GM18951 (cell line): ENCODE measurements around the gene EYA2.

Source experiments
- POLR2A ChIP-seq: IDR thresholded peaks from 4 replicates; pipeline ENCODE4 v1.6.1; 2011; ENCODE audit warnings: mild to moderate bottlenecking; ENCODE audit not compliant: insufficient read length, insufficient read depth; ENCODE audit errors: extremely low read depth
- in situ Hi-C: fragments of 300-500 bp; cut with MboI; formaldehyde crosslinking; loops from one replicate; pipeline ENCODE4 v1.12.0; 2022; ENCODE audit warnings: low sequenced_read_pairs, mixed read lengths, inconsistent platforms; ENCODE audit not compliant: unreplicated experiment

The EYA2 gene

DNA sequence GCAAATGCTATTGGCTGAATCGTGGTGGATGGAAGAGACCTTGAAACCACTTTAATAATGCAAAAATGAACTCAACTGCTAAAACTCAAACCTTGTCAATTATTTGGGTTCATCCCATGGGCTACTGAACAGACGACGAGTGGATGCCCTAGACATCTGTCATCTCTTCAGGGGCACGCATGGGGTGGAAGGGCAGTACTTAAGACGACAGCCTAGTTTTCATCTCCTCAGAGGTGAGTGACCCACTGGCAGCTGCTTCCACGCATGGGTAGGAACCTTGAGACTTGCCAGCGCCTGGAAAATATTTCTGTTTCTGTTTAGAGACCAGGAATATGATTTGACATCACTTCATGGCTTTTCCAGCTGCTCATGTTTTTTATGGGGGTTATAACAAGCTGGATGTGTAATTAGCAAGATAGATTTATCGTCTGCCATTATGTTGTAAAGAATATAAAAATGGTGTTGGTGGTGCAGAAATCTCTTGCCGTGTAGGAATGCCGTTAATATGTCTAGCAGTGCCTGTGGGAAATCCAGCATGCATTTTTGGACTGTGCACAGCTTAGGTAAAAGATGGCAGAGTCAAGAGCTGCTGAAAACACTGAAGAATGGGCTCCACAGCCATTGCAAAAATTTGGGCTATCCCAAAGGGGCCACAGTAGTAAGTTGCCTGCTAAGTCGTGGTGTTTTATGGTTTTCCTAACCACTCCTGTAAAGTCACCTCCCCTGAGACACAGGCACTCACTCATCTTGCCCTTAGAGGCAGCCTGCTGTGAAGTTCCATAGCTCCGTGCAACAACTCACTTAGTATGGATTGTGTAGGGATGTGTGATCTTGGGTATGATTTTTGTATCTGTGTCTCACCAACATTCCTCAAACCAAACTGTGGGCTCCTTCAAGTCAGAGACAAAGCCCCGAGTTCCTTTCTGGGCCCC is 203.3 kb downstream of the EYA2 start:
- TF ChIP-seq POLR2A, result no peak
- in situ Hi-C loops, result no loop called here

- no peak for TF ChIP-seq POLR2A
- in situ Hi-C loops, result no loop called here
Measured at GRCh38 chr20:47099093-47099492, 204.4 kb downstream of the EYA2 start.

DNA sequence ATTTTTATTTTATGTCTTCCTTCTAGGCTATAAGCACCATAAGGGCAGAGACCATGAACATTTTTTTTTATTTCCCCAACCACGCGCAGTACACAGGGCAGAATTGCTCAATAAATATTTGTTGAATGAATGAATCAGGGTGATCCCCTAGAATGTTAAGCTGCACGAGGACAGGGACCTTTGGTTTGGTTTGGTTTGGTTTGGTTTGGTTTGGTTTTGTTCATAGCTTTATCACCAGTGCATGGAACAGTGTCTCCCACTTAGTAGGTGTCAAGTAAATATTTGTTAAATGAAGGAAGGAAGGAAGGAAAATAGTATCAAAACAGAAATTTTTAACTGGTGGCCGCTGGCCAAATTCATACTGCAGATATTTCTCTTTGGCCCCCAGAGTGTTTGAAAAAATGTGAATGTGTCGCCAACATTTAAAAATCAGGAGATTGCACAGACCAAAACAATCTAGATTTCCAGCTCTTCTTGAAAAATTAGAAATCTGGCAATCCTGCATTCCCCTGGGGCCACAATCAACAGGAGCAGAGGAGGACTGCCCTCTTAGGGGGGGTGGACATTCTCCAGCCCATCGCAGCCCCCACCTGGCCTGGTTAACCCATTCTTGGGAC is 205.3 kb downstream of the EYA2 start:
- TF ChIP-seq POLR2A, result no peak
- in situ Hi-C loops, result no loop called here

DNA sequence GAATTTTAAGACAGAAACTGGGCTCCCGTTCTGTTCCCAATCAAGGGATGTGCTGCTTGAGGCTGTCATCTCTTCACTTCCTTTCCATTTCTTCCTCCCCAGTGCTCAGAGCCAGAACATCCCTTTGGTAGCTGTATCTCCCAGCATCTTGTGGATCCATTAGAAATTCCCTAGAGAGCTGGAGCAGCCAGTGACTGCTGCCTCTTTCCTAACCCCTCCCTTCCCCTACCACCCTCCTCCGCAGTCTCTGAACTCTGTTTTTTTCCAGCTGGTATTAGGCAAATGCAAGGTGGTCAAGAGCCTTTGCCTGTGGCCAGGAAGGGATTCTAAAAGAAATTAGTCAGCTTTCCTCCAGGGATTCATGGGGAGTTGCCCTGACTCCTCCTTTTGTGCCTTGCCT is 208.0 kb downstream of the EYA2 start:
- in situ Hi-C loops, result no loop called here
- TF ChIP-seq POLR2A, result no peak

DNA sequence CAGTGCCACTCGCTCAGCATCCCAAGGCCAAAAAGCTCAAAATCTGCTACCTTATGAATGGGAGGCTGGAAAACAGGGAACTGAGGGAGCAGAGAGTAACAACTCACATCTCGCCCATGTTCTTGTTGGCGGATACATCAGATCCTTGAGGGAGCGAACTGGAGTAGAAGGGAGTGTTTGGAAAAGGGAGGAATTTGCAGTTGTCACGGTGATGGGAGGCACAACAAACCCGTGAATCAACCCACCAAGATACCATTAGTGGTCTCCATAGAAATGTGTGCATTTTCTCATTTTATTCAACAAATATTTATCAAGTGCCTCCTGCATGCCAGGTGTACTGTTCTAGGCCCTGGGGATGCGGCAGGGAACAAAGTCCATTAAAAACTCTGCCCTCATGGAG is 212.1 kb downstream of the EYA2 start:
- TF ChIP-seq POLR2A, result no peak
- in situ Hi-C loops, result no loop called here

- TF ChIP-seq POLR2A, result no peak
- in situ Hi-C loops, result no loop called here
Measured at GRCh38 chr20:47108994-47109393, 214.4 kb downstream of the EYA2 start.

GRCh38 chr20:47110819-47111218 is 216.2 kb downstream of the EYA2 start:
- in situ Hi-C loops, result no loop called here
- TF ChIP-seq POLR2A, result no peak

DNA sequence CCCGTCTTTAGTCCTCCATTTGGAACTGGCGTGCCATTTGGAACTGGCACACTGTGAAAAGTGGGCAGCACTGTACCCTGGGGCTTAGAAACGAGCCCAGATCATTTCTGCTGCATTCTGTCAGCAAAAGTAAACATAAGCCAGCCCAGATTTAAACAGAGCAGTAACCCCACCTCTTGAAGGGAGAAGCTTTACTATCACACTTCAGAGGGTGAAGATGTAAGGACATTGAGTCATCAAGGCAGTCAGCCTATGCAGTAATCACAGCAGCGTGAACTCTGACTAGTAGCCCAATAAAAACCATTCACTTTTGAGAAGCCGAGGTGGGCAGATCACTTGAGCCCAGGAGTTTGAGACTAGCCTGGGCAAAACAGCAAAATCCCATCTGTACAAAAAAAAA is 216.9 kb downstream of the EYA2 start:
- TF ChIP-seq POLR2A, result no peak
- in situ Hi-C loops, result no loop called here

- no peak for TF ChIP-seq POLR2A
- in situ Hi-C loops, result no loop called here
Measured at GRCh38 chr20:47113362-47114109, 218.9 kb downstream of the EYA2 start.

DNA sequence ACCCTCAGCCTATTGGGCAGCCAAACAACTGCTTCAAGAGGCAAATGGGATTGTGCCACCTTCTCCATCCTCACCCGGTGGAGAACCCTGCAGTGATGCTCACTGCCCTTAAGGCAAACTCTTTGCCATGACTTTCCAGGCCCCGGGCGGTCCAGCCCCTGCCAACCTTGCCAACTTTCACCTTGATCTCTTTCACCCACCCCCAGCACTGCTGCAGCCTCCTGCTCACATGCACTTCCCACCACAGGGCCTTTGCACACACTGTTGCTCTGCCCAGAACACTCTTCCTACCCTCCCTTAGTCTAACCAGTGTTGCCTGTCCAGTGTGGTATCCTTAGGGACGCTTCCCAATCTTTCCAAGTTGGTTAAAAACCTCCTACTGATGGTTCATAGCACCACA is 221.1 kb downstream of the EYA2 start:
- in situ Hi-C loops, result no loop called here
- TF ChIP-seq POLR2A, result no peak

DNA sequence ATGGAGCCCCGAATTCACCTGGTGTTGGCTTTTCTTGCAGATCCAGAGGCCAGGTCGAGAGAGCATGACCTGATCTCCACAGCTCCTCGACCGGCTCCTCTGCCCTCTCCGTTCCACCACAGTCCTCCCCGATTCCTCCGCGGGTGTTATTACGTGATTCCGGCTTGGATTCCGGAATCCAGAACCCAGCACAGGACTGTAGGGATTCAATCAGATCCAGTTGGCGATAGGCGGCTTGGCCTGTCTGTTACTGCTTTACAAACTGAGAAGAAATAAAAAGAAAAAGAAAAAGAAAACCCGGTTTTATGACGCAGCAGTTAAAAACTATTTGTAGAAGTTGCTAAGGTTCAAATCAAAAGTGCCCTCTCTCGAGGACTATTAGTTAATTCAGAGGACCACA is 222.7 kb downstream of the EYA2 start:
- no peak for TF ChIP-seq POLR2A
- in situ Hi-C loops, result no loop called here

DNA sequence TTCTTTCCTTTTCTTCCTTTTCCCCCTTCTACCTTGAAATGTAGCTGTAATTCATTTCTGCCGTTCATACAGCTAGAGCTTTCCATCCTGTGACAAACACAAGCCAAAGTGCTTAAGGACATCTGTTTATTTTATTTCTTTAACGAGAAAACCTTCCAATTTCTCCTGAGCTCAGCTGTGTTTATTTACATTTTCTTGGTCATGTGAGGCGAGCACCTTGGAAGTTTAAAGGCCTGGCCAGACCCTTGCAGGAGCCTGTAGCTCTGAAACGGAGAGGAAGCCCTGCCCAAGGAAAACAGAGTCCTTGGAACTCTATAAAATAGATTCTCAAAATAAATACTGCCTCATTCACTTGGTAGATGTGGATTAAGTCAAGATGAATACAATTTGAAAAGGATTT is 223.1 kb downstream of the EYA2 start:
- in situ Hi-C loops, result no loop called here
- TF ChIP-seq POLR2A, result no peak

- in situ Hi-C loops, result no loop called here
Measured at GRCh38 chr20:47118206-47118605, 223.6 kb downstream of the EYA2 start.

More at GRCh38 chr20:47118206-47118605, 223.6 kb downstream of the EYA2 start:
- TF ChIP-seq POLR2A, result no peak
